Suppressor macrophage (primary cell): ENCODE data around the gene C6orf47.

ENCODE experiments used
- DNase-seq, 4 experiments: peaks; one replicate each; pipeline ENCODE4 v3.0.0-alpha.2; 2020 to 2022

Gene C6orf47

GRCh38 chr6:31610968-31611367 is 49.6 kb downstream of the C6orf47 start:
- DNase-seq: peak in 3 of 4 experiments; percentile 40 to 57 (median 45)

GRCh38 chr6:31609519-31610406 is 50.8 kb downstream of the C6orf47 start:
- DNase-seq: no peak
